Stomach smooth muscle (tissue), 2 donors: ENCODE measurements around the gene KLF7.

ENCODE experiments used
- H3K27ac ChIP-seq: one replicate; pipeline ENCODE4 v1.7.0; 2013; ENCODE audit warnings: mild to moderate bottlenecking, low read length, inconsistent platforms
- H3K27me3 ChIP-seq, 2 donors: one replicate each; pipeline ENCODE4 v1.7.0; 2013; ENCODE audit warnings: low read length in 2 of 2; ENCODE audit not compliant: insufficient read depth in 2 of 2, control insufficient read depth in 1 of 2
- H3K36me3 ChIP-seq, 2 donors: one replicate each; pipeline ENCODE4 v1.7.0; 2013; ENCODE audit warnings: low read length in 2 of 2; ENCODE audit not compliant: control insufficient read depth in 2 of 2, insufficient read depth in 2 of 2
- H3K4me1 ChIP-seq: one replicate; pipeline ENCODE4 v1.7.0; 2013; ENCODE audit warnings: low read length; ENCODE audit not compliant: control insufficient read depth, insufficient read depth
- H3K4me3 ChIP-seq, 2 donors: one replicate each; pipeline ENCODE4 v1.7.0; 2013; ENCODE audit warnings: low read length in 2 of 2
- H3K9ac ChIP-seq, 2 donors: one replicate each; pipeline ENCODE4 v1.7.0; 2013; ENCODE audit warnings: low read length in 2 of 2, mild to moderate bottlenecking in 1 of 2
- H3K9me3 ChIP-seq, 2 donors: one replicate each; pipeline ENCODE4 v1.7.0; 2013; ENCODE audit warnings: low read length in 2 of 2; ENCODE audit not compliant: control insufficient read depth in 2 of 2
- donor health status: healthy.
- donor health status: Pancreatic carcinoma.

Gene KLF7

GRCh38 chr2:207067473-207067872, 98.3 kb downstream of the KLF7 start:
- H3K4me3 ChIP-seq: no peak overlapping the region
- no peaks in the 10 kb centered on the region for H3K4me1 ChIP-seq
- no peak overlapping the region for H3K27ac ChIP-seq
- H3K27me3 ChIP-seq: no peaks in the 10 kb centered on the region
- H3K36me3 ChIP-seq: no peaks in the 10 kb centered on the region
- no peak overlapping the region for H3K9ac ChIP-seq
- H3K9me3 ChIP-seq: no peaks in the 10 kb centered on the region

GRCh38 chr2:207066791-207067460, 98.8 kb downstream of the KLF7 start:
- Histone ChIP-seq H3K9ac (no peak overlapping the region), H3K27ac (no peak overlapping the region), H3K36me3 (no peaks in the 10 kb centered on the region), H3K4me1 (no peaks in the 10 kb centered on the region), H3K4me3 (no peak overlapping the region), H3K9me3 (no peaks in the 10 kb centered on the region), H3K27me3 (no peaks in the 10 kb centered on the region)

- no peaks in the 10 kb centered on the region for H3K27me3 ChIP-seq
- H3K27ac ChIP-seq: no peak overlapping the region
Measured at GRCh38 chr2:207066166-207066565, 99.6 kb downstream of the KLF7 start.

GRCh38 chr2:207064128-207064690, 101.5 kb downstream of the KLF7 start:
- no peaks in the 10 kb centered on the region for H3K36me3 ChIP-seq
- H3K27me3 ChIP-seq: no peaks in the 10 kb centered on the region
- H3K4me1 ChIP-seq: no peaks in the 10 kb centered on the region
- H3K9ac ChIP-seq: no peak overlapping the region
- H3K4me3 ChIP-seq: no peak overlapping the region
- H3K9me3 ChIP-seq: no peaks in the 10 kb centered on the region
- H3K27ac ChIP-seq: no peak overlapping the region

More at GRCh38 chr2:207066166-207066565, 99.6 kb downstream of the KLF7 start:
- no peaks in the 10 kb centered on the region for H3K4me1 ChIP-seq
- H3K4me3 ChIP-seq: no peak overlapping the region
- H3K36me3 ChIP-seq: no peaks in the 10 kb centered on the region
- no peaks in the 10 kb centered on the region for H3K9me3 ChIP-seq
- no peak overlapping the region for H3K9ac ChIP-seq

GRCh38 chr2:207061181-207061580, 104.6 kb downstream of the KLF7 start:
- H3K27me3 ChIP-seq: no peaks in the 10 kb centered on the region
- H3K4me1 ChIP-seq: no peaks in the 10 kb centered on the region
- no peaks in the 10 kb centered on the region for H3K9me3 ChIP-seq
- no peaks in the 10 kb centered on the region for H3K36me3 ChIP-seq
- H3K4me3 ChIP-seq: no peak overlapping the region
- H3K9ac ChIP-seq: no peak overlapping the region
- H3K27ac ChIP-seq: no peak overlapping the region

GRCh38 chr2:207055257-207055656, 110.5 kb downstream of the KLF7 start:
- no peak overlapping the region for H3K27ac ChIP-seq
- H3K9ac ChIP-seq: no peak overlapping the region
- no peaks in the 10 kb centered on the region for H3K9me3 ChIP-seq
- H3K27me3 ChIP-seq: no peaks in the 10 kb centered on the region
- H3K4me3 ChIP-seq: no peak overlapping the region
- H3K4me1 ChIP-seq: no peaks in the 10 kb centered on the region
- H3K36me3 ChIP-seq: no peaks in the 10 kb centered on the region

GRCh38 chr2:207054521-207054920, 111.2 kb downstream of the KLF7 start:
- no peaks in the 10 kb centered on the region for H3K27me3 ChIP-seq
- H3K9ac ChIP-seq: no peak overlapping the region
- H3K4me3 ChIP-seq: no peak overlapping the region
- no peaks in the 10 kb centered on the region for H3K9me3 ChIP-seq
- H3K4me1 ChIP-seq: no peaks in the 10 kb centered on the region
- H3K36me3 ChIP-seq: no peaks in the 10 kb centered on the region
- H3K27ac ChIP-seq: no peak overlapping the region

GRCh38 chr2:207051385-207051965, 114.3 kb downstream of the KLF7 start:
- Histone ChIP-seq H3K4me3 (no peak overlapping the region), H3K4me1 (no peaks in the 10 kb centered on the region), H3K36me3 (no peaks in the 10 kb centered on the region), H3K27ac (no peak overlapping the region), H3K9ac (no peak overlapping the region), H3K27me3 (no peaks in the 10 kb centered on the region), H3K9me3 (no peaks in the 10 kb centered on the region)

- H3K9me3 ChIP-seq: no peaks in the 10 kb centered on the region
- H3K36me3 ChIP-seq: no peaks in the 10 kb centered on the region
- H3K27me3 ChIP-seq: no peaks in the 10 kb centered on the region
- no peak overlapping the region for H3K9ac ChIP-seq
- no peak overlapping the region for H3K4me3 ChIP-seq
- H3K27ac ChIP-seq: no peak overlapping the region
- no peaks in the 10 kb centered on the region for H3K4me1 ChIP-seq
Measured at GRCh38 chr2:207049122-207049521, 116.6 kb downstream of the KLF7 start.

- Histone ChIP-seq H3K36me3 (no peaks in the 10 kb centered on the region), H3K4me3 (no peak overlapping the region), H3K27ac (no peak overlapping the region), H3K9me3 (no peaks in the 10 kb centered on the region), H3K4me1 (no peaks in the 10 kb centered on the region), H3K27me3 (no peaks in the 10 kb centered on the region), H3K9ac (no peak overlapping the region)
Measured at GRCh38 chr2:207048416-207048815, 117.3 kb downstream of the KLF7 start.

GRCh38 chr2:207046724-207047123, 119.0 kb downstream of the KLF7 start:
- H3K27me3 ChIP-seq: no peaks in the 10 kb centered on the region
- H3K4me1 ChIP-seq: no peaks in the 10 kb centered on the region
- H3K9me3 ChIP-seq: no peaks in the 10 kb centered on the region
- H3K4me3 ChIP-seq: no peak overlapping the region
- no peak overlapping the region for H3K27ac ChIP-seq
- no peaks in the 10 kb centered on the region for H3K36me3 ChIP-seq
- H3K9ac ChIP-seq: no peak overlapping the region
